Measurements from ENCODE around the gene CNTNAP2. TPM values are rescaled to one million over a fixed set of nuclear protein-coding genes. Genes with fewer than 3 reads are reported as not detected.

CNTNAP2 gene
- total and polyA plus RNA-seq, 2 of the 8 experiments (the other 6 are each of a cell fraction or from before 2014, with no cell fraction given) = 27.9 to 71.0 TPM

DNA sequence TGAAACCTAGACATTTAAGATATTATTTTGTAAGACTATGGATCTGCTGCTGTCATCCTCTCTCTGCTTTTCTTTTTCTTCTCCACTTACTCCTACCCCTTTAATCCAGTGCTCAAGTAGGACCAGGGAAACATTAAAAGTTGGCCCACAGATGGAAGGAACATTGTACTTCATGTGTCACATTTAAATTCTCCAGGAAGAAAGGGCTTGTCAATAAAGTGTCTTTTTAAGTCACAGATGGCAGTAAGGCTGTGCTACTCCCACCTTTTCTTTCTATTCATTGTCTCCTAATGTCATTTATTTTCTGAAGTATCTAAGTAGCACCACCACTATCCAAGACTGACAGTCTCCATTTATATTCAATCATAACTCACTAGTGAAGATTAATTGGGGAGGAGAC lies 1736.2 kb downstream of the CNTNAP2 start (continued):
- TF ChIP-seq POU5F1 (IDR thresholded peaks at IDR 0.05; ENCODE audit: low read depth, low read length) (no peak), HDAC2 (IDR thresholded peaks at IDR 0.05; ENCODE audit: borderline replicate concordance in 1 of 2, low read depth in 2 of 2, low read length in 2 of 2) (no peak), RXRA (IDR thresholded peaks at IDR 0.05; ENCODE audit: insufficient read depth, low read depth, low read length) (no peak)
